ENCODE data around the gene PAK1. TPM values are rescaled to one million over a fixed set of nuclear protein-coding genes. Genes with fewer than 3 reads are reported as not detected.

PAK1 gene
- total and polyA plus RNA-seq, 9 of the 15 experiments (the other 6 are each of a cell fraction or from before 2014, with no cell fraction given), result 0.52 to 11.7 (median 1.9) TPM

- Histone ChIP-seq H3K9me3 (replicated peaks; ENCODE audit: control insufficient read depth, insufficient read depth, low read depth, low read length) (no peaks in the 10 kb centered on the region), H3K79me2 (ENCODE audit: control insufficient read depth, insufficient read depth, low read length) (no peaks in the 10 kb centered on the region), H3K4me3 (no peak overlapping the region), H3K9me1 (ENCODE audit: control insufficient read depth, insufficient read depth, low read length) (no peaks in the 10 kb centered on the region), H4K20me1 (replicated peaks; ENCODE audit: control insufficient read depth, insufficient read depth, low read length) (no peaks in the 10 kb centered on the region), H3K27ac (ENCODE audit: extremely low read depth, low read depth, low read length) (no peak overlapping the region), H3K9ac (ENCODE audit: insufficient read depth in 1 of 2, low read depth in 2 of 2, low read length in 2 of 2) (no peak overlapping the region), H3K4me2 (ENCODE audit: insufficient read depth, low read length) (no peak overlapping the region), H3K4me1 (replicated peaks in 1 of 2; ENCODE audit: control insufficient read depth in 2 of 2, insufficient read depth in 2 of 2, low read length in 2 of 2) (no peaks in the 10 kb centered on the region), H2AFZ (ENCODE audit: low read depth, low read length) (no peak overlapping the region), H3K36me3 (ENCODE audit: control insufficient read depth, insufficient read depth, low read length) (no peaks in the 10 kb centered on the region), H3K27me3 (ENCODE audit: control insufficient read depth in 2 of 2, insufficient read depth in 2 of 2, low read length in 2 of 2) (peaks cover 0 to 4% of the 10 kb centered on the region in 2 experiments; a peak in 2 of 5 replicates)
- intact Hi-C loops (cut with micrococcal nuclease), result no loop called here
- ATAC-seq (no peak), FAIRE-seq (no peak), DNase-seq (ENCODE audit: extremely low read depth in 1 of 4, low spot score in 3 of 4) (no peak)
- CTCF ChIA-PET (ENCODE audit: low intra/inter-chr PET ratio), result no interaction called here
- TF ChIP-seq SIN3B (IDR thresholded peaks at IDR 0.05; ENCODE audit: low read depth), result no peak
- no peak for TF ChIP-seq SLC30A9 (CRISPR knock-in tag; IDR thresholded peaks at IDR 0.05)
- TF ChIP-seq PHF8 (IDR thresholded peaks at IDR 0.05; ENCODE audit: borderline replicate concordance, low read length), result no peak
- no peak for TF ChIP-seq ZSCAN29 (IDR thresholded peaks at IDR 0.05)
- no peak for TF ChIP-seq SRSF1 (IDR thresholded peaks at IDR 0.05; ENCODE audit: low read depth, low read length)
- no peak for TF ChIP-seq ZKSCAN8 (CRISPR knock-in tag; IDR thresholded peaks at IDR 0.05)
- 0 out of 2 replicates have a peak, but pooled peaks have one; percentile 9 for TF ChIP-seq TCF3 (CRISPR knock-in tag; IDR thresholded peaks at IDR 0.05)
- TF ChIP-seq CCAR2 (IDR thresholded peaks at IDR 0.05; ENCODE audit: low read depth, low read length), result no peak
- BruUV-seq (replicated peaks), result no TSS peak
- in situ Hi-C loops (cut with MboI), result no loop called here
- WGBS (ENCODE audit: insufficient coverage, low coverage, missing lambda C conversion rate), result 0% methylated on average over 3 of the region's 3 CpGs
- POLR2A ChIA-PET, result no interaction called here
Measured at GRCh38 chr11:77340501-77340900, 133.4 kb downstream of the PAK1 start.

DNA sequence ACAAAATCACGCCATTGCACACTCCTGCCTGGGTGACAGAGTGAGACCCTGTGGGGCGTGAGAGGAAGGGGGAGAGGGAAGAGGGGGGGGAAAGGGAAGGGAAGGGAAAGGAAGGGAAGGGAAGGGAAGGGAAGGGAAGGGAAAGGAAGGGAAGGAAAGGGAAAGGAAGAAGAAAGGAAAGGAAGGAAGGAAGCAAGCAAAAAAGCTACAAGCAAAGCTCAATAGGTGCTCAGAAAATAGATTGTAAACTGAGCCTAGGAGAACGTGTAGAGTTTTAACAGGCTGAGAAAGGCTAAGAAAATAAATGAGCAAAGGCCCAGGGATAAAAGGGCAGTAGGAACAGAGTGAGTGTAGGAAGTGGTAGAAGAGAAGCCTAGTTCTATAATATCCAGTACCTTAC, 141.6 kb downstream of the PAK1 start:
- DNase-seq (ENCODE audit: extremely low read depth in 1 of 4, low spot score in 3 of 4), result no peak
- in situ Hi-C loops (cut with MboI), result no loop called here
- Histone ChIP-seq H3K9ac (ENCODE audit: insufficient read depth in 1 of 2, low read depth in 2 of 2, low read length in 2 of 2) (no peak overlapping the region), H3K27me3 (ENCODE audit: control insufficient read depth in 2 of 2, insufficient read depth in 2 of 2, low read length in 2 of 2) (no peaks in the 10 kb centered on the region), H2AFZ (ENCODE audit: low read depth, low read length) (no peak overlapping the region), H3K9me3 (replicated peaks; ENCODE audit: control insufficient read depth, insufficient read depth, low read depth, low read length) (no peaks in the 10 kb centered on the region), H3K4me2 (ENCODE audit: insufficient read depth, low read length) (no peak overlapping the region), H3K27ac (ENCODE audit: extremely low read depth, low read depth, low read length) (no peak overlapping the region), H4K20me1 (replicated peaks; ENCODE audit: control insufficient read depth, insufficient read depth, low read length) (no peaks in the 10 kb centered on the region), H3K4me1 (replicated peaks in 1 of 2; ENCODE audit: control insufficient read depth in 2 of 2, insufficient read depth in 2 of 2, low read length in 2 of 2) (no peaks in the 10 kb centered on the region), H3K79me2 (ENCODE audit: control insufficient read depth, insufficient read depth, low read length) (no peaks in the 10 kb centered on the region), H3K4me3 (no peak overlapping the region), H3K36me3 (ENCODE audit: control insufficient read depth, insufficient read depth, low read length) (no peaks in the 10 kb centered on the region), H3K9me1 (ENCODE audit: control insufficient read depth, insufficient read depth, low read length) (no peaks in the 10 kb centered on the region)
- FAIRE-seq, result no peak
- 28% methylated on average over 3 of the region's 3 CpGs for WGBS (ENCODE audit: insufficient coverage, low coverage, missing lambda C conversion rate)
- no peak for ATAC-seq
- ChIA-PET POLR2A (no interaction called here), CTCF (ENCODE audit: low intra/inter-chr PET ratio) (no interaction called here)
- intact Hi-C loops (cut with micrococcal nuclease), result no loop called here
- TF ChIP-seq PCBP1 (IDR thresholded peaks at IDR 0.05; ENCODE audit: low read depth, low read length, poor library complexity, severe bottlenecking), result peak; percentile 48
- TF ChIP-seq MAZ (CRISPR knock-in tag; conservative IDR thresholded peaks at IDR 0.05 in 1 of 2, IDR thresholded peaks at IDR 0.05 in 1 of 2), result no peak
- TF ChIP-seq MEF2A (IDR thresholded peaks at IDR 0.05; ENCODE audit: control insufficient read depth, low read depth, low read length), result no peak
- no peak for TF ChIP-seq ZZZ3 (IDR thresholded peaks at IDR 0.05)
- no TSS peak for BruUV-seq (replicated peaks)
